VCaP (cell line): ENCODE measurements around the gene KIR3DL3.
"Not testable (repeated sequence)": the region's sequence is repeated elsewhere in the genome, so short reads cannot be mapped to it uniquely, and the experiment has no call there.

Source experiments
- H3K27ac ChIP-seq: fragments of 450-650 bp; 2 replicates; pipeline ENCODE4 v1.5.1; 2017
- TF ChIP-seq, protein P1 (sequence below): fragments of 450-650 bp; conservative IDR thresholded peaks from 2 replicates; pipeline ENCODE4 v1.5.1; 2017; ENCODE audit warnings: mild to moderate bottlenecking, moderate library complexity

KIR3DL3 gene

DNA sequence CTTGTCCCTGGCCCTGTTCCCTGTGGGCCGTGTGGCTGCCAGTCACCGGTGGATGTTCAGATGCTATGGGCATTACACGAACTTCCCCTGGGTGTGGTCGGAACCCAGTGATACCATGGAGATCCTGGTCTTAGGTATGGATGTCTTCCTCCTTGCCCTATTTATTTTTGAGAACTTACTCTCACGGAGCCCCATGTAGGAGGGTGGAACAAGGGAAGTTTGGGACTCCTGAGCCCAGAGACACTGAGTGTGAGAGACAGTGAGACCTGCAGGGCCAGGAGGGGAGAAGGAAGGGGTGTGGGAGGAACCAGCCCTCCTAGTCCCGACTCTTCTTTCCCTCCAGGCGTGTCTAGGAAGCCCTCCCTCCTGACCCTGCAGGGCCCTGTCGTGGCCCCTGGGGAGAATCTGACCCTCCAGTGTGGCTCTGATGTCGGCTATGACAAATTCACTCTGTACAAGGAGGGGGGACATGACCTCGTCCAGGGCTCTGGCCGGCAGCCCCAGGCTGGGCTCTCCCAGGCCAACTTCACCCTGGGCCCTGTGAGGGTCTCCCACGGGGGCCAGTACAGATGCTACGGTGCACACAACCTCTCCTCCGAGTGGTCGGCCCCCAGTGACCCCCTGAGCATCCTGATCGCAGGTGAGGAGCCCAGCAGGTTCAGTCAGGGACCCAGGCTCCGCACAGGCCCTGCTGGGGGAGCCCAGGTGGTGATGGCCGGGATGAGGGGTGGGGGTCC is 14.9 kb upstream of the KIR3DL3 start:
- no peak overlapping the region for H3K27ac ChIP-seq
- TF ChIP-seq, protein P1, sequence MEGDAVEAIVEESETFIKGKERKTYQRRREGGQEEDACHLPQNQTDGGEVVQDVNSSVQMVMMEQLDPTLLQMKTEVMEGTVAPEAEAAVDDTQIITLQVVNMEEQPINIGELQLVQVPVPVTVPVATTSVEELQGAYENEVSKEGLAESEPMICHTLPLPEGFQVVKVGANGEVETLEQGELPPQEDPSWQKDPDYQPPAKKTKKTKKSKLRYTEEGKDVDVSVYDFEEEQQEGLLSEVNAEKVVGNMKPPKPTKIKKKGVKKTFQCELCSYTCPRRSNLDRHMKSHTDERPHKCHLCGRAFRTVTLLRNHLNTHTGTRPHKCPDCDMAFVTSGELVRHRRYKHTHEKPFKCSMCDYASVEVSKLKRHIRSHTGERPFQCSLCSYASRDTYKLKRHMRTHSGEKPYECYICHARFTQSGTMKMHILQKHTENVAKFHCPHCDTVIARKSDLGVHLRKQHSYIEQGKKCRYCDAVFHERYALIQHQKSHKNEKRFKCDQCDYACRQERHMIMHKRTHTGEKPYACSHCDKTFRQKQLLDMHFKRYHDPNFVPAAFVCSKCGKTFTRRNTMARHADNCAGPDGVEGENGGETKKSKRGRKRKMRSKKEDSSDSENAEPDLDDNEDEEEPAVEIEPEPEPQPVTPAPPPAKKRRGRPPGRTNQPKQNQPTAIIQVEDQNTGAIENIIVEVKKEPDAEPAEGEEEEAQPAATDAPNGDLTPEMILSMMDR, result no peak

DNA sequence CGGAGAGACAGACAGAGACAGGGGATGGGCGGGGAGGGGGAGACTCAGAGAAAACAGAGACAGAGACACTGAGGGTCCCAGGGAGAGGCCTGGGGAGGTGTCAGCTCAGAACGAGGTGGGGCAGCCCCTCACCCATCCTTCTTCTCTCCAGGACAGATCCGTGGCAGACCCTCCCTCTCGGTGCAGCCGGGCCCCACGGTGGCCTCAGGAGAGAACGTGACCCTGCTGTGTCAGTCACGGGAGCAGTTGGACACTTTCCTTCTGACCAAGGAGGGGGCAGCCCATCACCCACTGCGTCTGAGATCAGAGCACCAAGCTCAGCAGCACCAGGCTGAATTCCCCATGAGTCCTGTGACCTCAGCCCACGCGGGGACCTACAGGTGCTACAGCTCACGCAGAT is 14.3 kb upstream of the KIR3DL3 start:
- not testable (repeated sequence) for H3K27ac ChIP-seq

DNA sequence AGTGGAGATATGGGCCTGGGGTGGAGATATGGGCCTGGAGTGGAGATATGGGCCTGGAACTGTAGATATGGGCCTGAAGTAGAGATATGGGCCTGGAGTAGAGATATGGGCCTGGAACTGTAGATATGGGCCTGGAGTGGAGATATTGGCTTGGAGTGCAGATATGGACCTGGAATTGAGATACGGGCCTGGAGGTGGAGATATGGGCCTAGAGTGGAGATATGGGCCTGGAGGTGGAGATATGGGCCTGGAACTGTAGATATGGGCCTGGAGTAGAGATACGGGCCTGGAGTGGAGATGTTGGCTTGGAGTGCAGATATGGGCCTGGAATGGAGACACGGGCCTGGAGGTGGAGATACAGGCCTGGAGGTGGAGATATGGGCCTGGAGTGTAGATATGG is 402 bp downstream of the KIR3DL3 start:
- no peak overlapping the region for H3K27ac ChIP-seq
- TF ChIP-seq, protein P1, result no peak

DNA sequence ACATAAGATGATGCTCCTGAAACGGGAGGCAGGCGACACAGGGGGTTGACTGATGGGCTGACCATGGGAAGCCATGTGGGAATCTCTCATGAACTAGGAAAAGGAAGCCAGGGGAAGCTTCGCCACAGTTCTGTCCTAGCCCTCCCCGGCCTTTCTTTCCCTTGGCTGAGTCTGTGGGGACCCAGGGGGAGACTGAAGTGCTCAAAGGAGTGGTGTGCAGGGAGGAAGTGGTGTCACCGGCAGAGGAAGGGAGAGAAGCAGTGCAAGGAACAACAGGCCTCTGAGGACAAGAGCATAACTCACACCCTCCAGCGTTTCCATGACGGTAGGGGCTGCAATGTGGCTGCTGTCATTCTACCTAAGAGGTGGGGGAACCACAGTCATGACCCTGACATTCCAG is 1.1 kb downstream of the KIR3DL3 start:
- TF ChIP-seq, protein P1, result no peak
- H3K27ac ChIP-seq, result no peak overlapping the region

DNA sequence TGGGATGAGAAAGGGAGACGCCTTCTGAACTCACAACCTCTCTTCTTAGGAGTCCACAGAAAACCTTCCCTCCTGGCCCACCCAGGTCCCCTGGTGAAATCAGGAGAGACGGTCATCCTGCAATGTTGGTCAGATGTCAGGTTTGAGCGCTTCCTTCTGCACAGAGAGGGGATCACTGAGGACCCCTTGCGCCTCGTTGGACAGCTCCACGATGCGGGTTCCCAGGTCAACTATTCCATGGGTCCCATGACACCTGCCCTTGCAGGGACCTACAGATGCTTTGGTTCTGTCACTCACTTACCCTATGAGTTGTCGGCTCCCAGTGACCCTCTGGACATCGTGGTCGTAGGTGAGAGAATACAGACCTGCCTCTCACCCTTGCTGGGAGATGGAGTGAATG is 3.3 kb downstream of the KIR3DL3 start:
- no peak overlapping the region for H3K27ac ChIP-seq
- TF ChIP-seq, protein P1, result no peak

DNA sequence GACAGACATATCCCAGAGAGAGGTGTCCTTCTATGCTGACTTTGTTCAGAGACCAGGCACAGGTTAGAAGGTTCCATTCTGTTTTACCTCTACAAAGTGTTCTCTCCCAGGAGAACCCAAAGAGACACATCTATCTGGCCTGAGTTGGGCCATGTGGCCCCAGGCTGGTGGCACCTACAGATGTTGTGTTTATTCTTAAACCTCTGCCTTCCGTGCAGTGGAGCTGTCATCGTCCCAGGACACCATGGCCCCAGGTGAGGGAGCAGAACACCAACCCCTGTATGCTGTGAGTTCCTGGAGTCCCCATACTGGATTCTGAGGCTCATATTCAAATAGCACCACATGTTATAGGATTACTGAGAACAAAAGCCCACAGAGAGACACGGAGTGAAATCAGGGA is 3.9 kb downstream of the KIR3DL3 start:
- no peak overlapping the region for H3K27ac ChIP-seq
- TF ChIP-seq, protein P1, result no peak

DNA sequence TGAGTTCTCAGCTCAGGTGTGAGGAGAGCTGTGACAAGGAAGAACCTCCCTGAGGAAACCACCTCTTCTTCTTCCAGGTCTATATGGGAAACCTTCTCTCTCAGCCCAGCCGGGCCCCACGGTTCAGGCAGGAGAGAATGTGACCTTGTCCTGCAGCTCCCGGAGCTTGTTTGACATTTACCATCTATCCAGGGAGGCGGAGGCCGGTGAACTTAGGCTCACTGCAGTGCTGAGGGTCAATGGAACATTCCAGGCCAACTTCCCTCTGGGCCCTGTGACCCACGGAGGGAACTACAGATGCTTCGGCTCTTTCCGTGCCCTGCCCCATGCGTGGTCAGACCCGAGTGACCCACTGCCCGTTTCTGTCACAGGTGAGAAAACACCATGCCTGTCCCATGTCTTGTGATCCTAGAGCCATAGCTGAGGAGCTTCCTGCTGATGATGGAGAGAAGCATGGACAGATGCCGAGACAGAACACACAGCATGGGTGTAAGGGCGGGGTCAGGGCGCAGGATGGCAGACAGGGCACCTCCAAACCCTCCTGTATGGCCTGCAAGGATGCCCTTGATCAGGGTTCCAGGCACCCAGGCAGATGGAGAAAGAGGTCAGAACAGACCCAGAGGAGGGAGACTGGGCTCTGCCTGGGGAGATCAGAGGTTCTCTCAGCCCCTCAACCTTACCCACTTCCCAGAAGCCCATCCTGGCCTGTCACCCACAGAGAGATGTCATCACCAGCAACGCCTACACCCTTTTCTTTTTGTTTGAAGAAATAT is 5.4 kb downstream of the KIR3DL3 start:
- TF ChIP-seq, protein P1, result no peak
- no peak overlapping the region for H3K27ac ChIP-seq

DNA sequence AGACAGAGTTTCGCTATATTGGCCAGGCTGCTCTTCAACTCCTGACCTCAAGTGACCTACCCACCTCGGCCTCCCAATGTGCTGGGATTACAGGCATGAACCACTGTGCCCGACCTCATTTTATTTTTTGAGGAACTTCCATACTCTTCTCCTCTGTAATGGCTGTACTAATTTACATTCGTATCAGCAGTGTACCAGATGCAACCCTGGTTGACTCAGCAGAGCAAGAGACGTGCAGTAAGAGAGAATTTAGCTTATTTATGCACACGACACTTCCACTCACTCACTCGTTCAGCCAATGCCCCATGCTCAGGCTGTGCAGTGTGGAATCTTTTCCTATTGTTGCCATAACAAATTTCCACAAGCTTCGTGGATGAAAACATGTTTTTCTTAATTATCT is 6.9 kb downstream of the KIR3DL3 start:
- H3K27ac ChIP-seq, result no peak overlapping the region
- TF ChIP-seq, protein P1, result no peak

DNA sequence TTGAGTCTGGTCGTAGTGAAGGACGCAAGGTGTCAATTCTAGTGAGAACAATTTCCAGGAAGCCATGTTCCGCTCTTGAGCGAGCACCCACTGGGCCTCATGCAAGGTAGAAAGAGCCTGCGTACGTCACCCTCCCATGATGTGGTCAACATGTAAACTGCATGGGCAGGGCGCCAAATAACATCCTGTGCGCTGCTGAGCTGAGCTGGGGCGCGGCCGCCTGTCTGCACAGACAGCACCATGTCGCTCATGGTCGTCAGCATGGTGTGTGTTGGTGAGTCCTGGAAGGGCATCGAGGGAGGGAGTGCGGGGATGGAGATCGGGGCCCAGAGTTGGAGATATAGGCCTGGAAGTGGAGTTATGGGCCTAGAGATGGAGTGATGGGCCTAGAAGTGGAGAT is 14.1 kb downstream of the KIR3DL3 start, which contains the start of gene KIR2DL3:
KIR2DL3 (plus strand) TSS at position 208 of the 400 bp plus-strand sequence; CDS start at position 241, 33 bp downstream.
- not testable (repeated sequence) for H3K27ac ChIP-seq
